ENCODE measurements around the gene ABCC1.

Gene ABCC1

DNA sequence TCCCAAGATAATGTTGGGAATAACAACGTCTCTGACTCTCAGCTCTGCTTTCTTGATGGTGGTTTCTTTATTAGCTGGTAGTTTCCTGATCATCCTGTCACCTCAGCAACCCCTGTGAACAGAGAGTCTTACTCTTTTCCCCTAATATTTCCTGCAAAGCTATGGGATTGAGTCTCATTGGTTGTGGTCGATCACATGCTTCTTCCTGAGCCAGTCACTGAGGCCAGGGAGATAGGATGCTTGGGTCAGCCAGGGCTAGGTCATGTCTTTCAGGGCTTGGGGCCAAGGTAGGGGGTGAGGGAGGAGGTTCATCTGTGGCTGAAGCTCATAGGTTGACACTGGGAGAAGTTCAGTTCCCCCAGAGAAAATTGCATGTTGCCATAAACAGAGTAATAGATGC lies 114.3 kb downstream of the ABCC1 start:
- H3K27ac ChIP-seq (ENCODE audit: low read depth, low read length, poor library complexity, severe bottlenecking), result no peak overlapping the region
- H3K9me2 ChIP-seq (ENCODE audit: low read depth, low read length), result no peaks in the 10 kb centered on the region
- TF ChIP-seq EZH2 (IDR thresholded peaks at IDR 0.05; ENCODE audit: borderline replicate concordance, low read length) (no peak), CTCF (IDR thresholded peaks at IDR 0.05; ENCODE audit: low read length) (no peak)
- H3K27me3 ChIP-seq (ENCODE audit: insufficient read depth, low read length), result no peaks in the 10 kb centered on the region
- no peaks in the 10 kb centered on the region for H3K79me2 ChIP-seq (ENCODE audit: insufficient read depth, low read length)
- H3K9ac ChIP-seq (ENCODE audit: low read length), result no peak overlapping the region
- H3K4me2 ChIP-seq (ENCODE audit: low read length), result no peak overlapping the region
- H3K4me1 ChIP-seq (ENCODE audit: insufficient read depth, low read length, severe bottlenecking), result peaks cover 18% of the 10 kb centered on the region
- no peaks in the 10 kb centered on the region for H4K20me1 ChIP-seq (ENCODE audit: insufficient read depth, low read length)
- H3K9me3 ChIP-seq (ENCODE audit: low read length), result no peaks in the 10 kb centered on the region
- no peak overlapping the region for H3K4me3 ChIP-seq (ENCODE audit: low read depth, low read length, poor library complexity, severe bottlenecking)
- peaks cover 87% of the 10 kb centered on the region for H3K36me3 ChIP-seq (ENCODE audit: insufficient read depth, low read length)
- no peaks in the 10 kb centered on the region for H3F3A ChIP-seq (ENCODE audit: insufficient read depth, low read length)
- H2AFZ ChIP-seq (ENCODE audit: low read length), result no peak overlapping the region

DNA sequence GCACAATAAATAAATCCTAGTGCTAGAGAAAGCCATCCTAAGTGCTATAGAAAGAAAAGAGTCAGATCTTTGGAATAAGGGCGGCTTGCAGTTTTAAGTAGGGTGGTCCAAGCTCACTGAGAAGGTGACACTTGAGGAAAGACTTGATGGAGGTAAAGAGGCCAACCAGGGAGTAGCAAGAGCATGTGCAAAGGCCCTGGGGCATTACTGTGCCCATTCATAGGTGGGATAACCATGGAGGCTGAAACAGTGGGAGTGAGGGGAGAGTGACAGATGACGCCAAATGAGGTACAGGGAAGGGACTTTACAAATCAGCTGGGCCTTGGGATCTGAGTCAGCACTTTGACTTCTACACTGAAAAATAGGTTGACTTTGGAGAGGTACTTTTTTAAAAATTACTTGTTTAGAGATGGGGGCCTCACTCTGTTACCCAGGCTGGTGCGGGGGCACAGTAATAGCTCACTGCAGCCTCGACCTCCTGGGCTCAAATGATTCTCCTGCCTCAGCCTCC lies 115.5 kb downstream of the ABCC1 start:
- Histone ChIP-seq H3K79me2 (ENCODE audit: insufficient read depth, low read length) (no peaks in the 10 kb centered on the region), H3K4me2 (ENCODE audit: low read length) (no peak overlapping the region), H3K27ac (ENCODE audit: low read depth, low read length, poor library complexity, severe bottlenecking) (no peak overlapping the region), H3K4me3 (ENCODE audit: low read depth, low read length, poor library complexity, severe bottlenecking) (no peak overlapping the region), H3F3A (ENCODE audit: insufficient read depth, low read length) (no peaks in the 10 kb centered on the region), H3K4me1 (ENCODE audit: insufficient read depth, low read length, severe bottlenecking) (peaks cover 18% of the 10 kb centered on the region), H3K9me3 (ENCODE audit: low read length) (no peaks in the 10 kb centered on the region), H3K9me2 (ENCODE audit: low read depth, low read length) (no peaks in the 10 kb centered on the region), H3K36me3 (ENCODE audit: insufficient read depth, low read length) (peaks cover 84% of the 10 kb centered on the region), H2AFZ (ENCODE audit: low read length) (no peak overlapping the region), H3K9ac (ENCODE audit: low read length) (no peak overlapping the region), H4K20me1 (ENCODE audit: insufficient read depth, low read length) (no peaks in the 10 kb centered on the region), H3K27me3 (ENCODE audit: insufficient read depth, low read length) (no peaks in the 10 kb centered on the region)
- no peak for TF ChIP-seq EZH2 (IDR thresholded peaks at IDR 0.05; ENCODE audit: borderline replicate concordance, low read length)

DNA sequence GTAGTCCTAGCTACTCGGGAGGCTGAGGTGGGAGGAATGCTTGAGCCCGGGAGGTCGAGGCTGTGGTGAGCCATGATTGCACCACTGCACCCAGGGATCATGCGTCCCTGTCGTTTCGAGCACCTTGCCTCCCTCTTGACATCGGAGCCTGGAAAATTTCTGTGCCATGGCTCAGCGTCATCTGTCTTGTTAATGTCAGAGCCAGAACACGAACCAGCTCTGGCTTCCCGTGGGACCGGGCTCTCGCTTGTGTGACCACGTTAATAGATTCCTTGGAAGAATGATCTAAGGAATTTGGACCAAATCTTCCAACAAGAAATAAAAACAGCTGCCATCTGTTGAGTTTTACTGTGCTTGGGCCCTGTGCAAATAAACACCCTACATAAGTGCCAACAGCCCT lies 117.7 kb downstream of the ABCC1 start:
- Histone ChIP-seq H3K27me3 (ENCODE audit: insufficient read depth, low read length) (no peaks in the 10 kb centered on the region), H3K4me1 (ENCODE audit: insufficient read depth, low read length, severe bottlenecking) (peaks cover 3% of the 10 kb centered on the region), H3K9ac (ENCODE audit: low read length) (no peak overlapping the region), H3K27ac (ENCODE audit: low read depth, low read length, poor library complexity, severe bottlenecking) (no peak overlapping the region), H3F3A (ENCODE audit: insufficient read depth, low read length) (no peaks in the 10 kb centered on the region), H3K79me2 (ENCODE audit: insufficient read depth, low read length) (no peaks in the 10 kb centered on the region), H2AFZ (ENCODE audit: low read length) (no peak overlapping the region), H3K4me3 (ENCODE audit: low read depth, low read length, poor library complexity, severe bottlenecking) (no peak overlapping the region), H3K36me3 (ENCODE audit: insufficient read depth, low read length) (peaks cover 77% of the 10 kb centered on the region), H3K9me2 (ENCODE audit: low read depth, low read length) (no peaks in the 10 kb centered on the region), H4K20me1 (ENCODE audit: insufficient read depth, low read length) (no peaks in the 10 kb centered on the region), H3K4me2 (ENCODE audit: low read length) (no peak overlapping the region), H3K9me3 (ENCODE audit: low read length) (no peaks in the 10 kb centered on the region)
- no peak for TF ChIP-seq EZH2 (IDR thresholded peaks at IDR 0.05; ENCODE audit: borderline replicate concordance, low read length)
- TF ChIP-seq CTCF (IDR thresholded peaks at IDR 0.05; ENCODE audit: low read length), result no peak

GRCh38 chr16:16071631-16072244 lies 122.3 kb downstream of the ABCC1 start:
- H3K4me1 ChIP-seq (ENCODE audit: insufficient read depth, low read length, severe bottlenecking), result no peaks in the 10 kb centered on the region
- no peaks in the 10 kb centered on the region for H3K27me3 ChIP-seq (ENCODE audit: insufficient read depth, low read length)
- H3K9me3 ChIP-seq (ENCODE audit: low read length), result no peaks in the 10 kb centered on the region
- H3F3A ChIP-seq (ENCODE audit: insufficient read depth, low read length), result no peaks in the 10 kb centered on the region
- no peaks in the 10 kb centered on the region for H4K20me1 ChIP-seq (ENCODE audit: insufficient read depth, low read length)
- H3K9ac ChIP-seq (ENCODE audit: low read length), result no peak overlapping the region
- H3K9me2 ChIP-seq (ENCODE audit: low read depth, low read length), result no peaks in the 10 kb centered on the region
- peaks cover 73% of the 10 kb centered on the region for H3K36me3 ChIP-seq (ENCODE audit: insufficient read depth, low read length)
- no peak overlapping the region for H3K27ac ChIP-seq (ENCODE audit: low read depth, low read length, poor library complexity, severe bottlenecking)
- H3K4me2 ChIP-seq (ENCODE audit: low read length), result no peak overlapping the region
- TF ChIP-seq EZH2 (IDR thresholded peaks at IDR 0.05; ENCODE audit: borderline replicate concordance, low read length) (no peak), CTCF (IDR thresholded peaks at IDR 0.05; ENCODE audit: low read length) (no peak)
- no peak overlapping the region for H2AFZ ChIP-seq (ENCODE audit: low read length)
- no peak overlapping the region for H3K4me3 ChIP-seq (ENCODE audit: low read depth, low read length, poor library complexity, severe bottlenecking)
- no peaks in the 10 kb centered on the region for H3K79me2 ChIP-seq (ENCODE audit: insufficient read depth, low read length)
